Activated naive CD4-positive, alpha-beta T cell treated with anti-CD3 and anti-CD28 coated beads, Interleukin-2, amount 10 ng/mL, durations not matched to agents 7 days and 5 days (primary cell): ENCODE measurements around the gene FOXI1.
"Not testable (repeated sequence)": the region's sequence is repeated elsewhere in the genome, so short reads cannot be mapped to it uniquely, and the experiment has no call there.

Experiments
- CTCF ChIA-PET: fragments of 350-600 bp; sonication (Branson Sonifier 250); formaldehyde crosslinking; loops from one replicate; lab custom pipeline; 2021; ENCODE audit warnings: antibody characterized with exemption; lab: Charles Lee
- DNase-seq: peaks from one replicate; pipeline ENCODE4 v3.0.0-alpha.2; 2020
- H3K27ac Mint-ChIP-seq: one replicate; pipeline ENCODE4 v1.8.0; 2021; ENCODE audit warnings: mild to moderate bottlenecking, moderate library complexity, mixed read lengths
- H3K27me3 Mint-ChIP-seq: one replicate; pipeline ENCODE4 v1.8.0; 2021; ENCODE audit warnings: mild to moderate bottlenecking, mixed read lengths
- H3K36me3 Mint-ChIP-seq: one replicate; pipeline ENCODE4 v1.8.0; 2021; ENCODE audit warnings: mixed read lengths
- H3K4me1 Mint-ChIP-seq: one replicate; pipeline ENCODE4 v1.8.0; 2021; ENCODE audit warnings: mixed read lengths
- H3K4me3 Mint-ChIP-seq: one replicate; pipeline ENCODE4 v1.8.0; 2021; ENCODE audit warnings: mild to moderate bottlenecking, moderate library complexity, mixed read lengths
- H3K9me3 Mint-ChIP-seq: one replicate; pipeline ENCODE4 v1.8.0; 2021; ENCODE audit warnings: mixed read lengths

The FOXI1 gene

GRCh38 chr5:170078458-170078857 is 27.2 kb upstream of the FOXI1 start:
- DNase-seq, result no peak
- no peaks in the 10 kb centered on the region for H3K27me3 Mint-ChIP-seq
- H3K4me3 Mint-ChIP-seq, result no peak overlapping the region
- H3K9me3 Mint-ChIP-seq, result no peaks in the 10 kb centered on the region
- H3K4me1 Mint-ChIP-seq, result no peaks in the 10 kb centered on the region
- no peak overlapping the region for H3K27ac Mint-ChIP-seq
- peaks cover 78% of the 10 kb centered on the region for H3K36me3 Mint-ChIP-seq
- CTCF ChIA-PET, result no interaction called here

- DNase-seq, result no peak
- no peaks in the 10 kb centered on the region for H3K9me3 Mint-ChIP-seq
- CTCF ChIA-PET, result no interaction called here
- no peaks in the 10 kb centered on the region for H3K4me1 Mint-ChIP-seq
- H3K27ac Mint-ChIP-seq, result no peak overlapping the region
- no peaks in the 10 kb centered on the region for H3K27me3 Mint-ChIP-seq
- H3K36me3 Mint-ChIP-seq, result peaks cover 82% of the 10 kb centered on the region
- no peak overlapping the region for H3K4me3 Mint-ChIP-seq
Observed at GRCh38 chr5:170078931-170079330, 26.8 kb upstream of the FOXI1 start.

DNA sequence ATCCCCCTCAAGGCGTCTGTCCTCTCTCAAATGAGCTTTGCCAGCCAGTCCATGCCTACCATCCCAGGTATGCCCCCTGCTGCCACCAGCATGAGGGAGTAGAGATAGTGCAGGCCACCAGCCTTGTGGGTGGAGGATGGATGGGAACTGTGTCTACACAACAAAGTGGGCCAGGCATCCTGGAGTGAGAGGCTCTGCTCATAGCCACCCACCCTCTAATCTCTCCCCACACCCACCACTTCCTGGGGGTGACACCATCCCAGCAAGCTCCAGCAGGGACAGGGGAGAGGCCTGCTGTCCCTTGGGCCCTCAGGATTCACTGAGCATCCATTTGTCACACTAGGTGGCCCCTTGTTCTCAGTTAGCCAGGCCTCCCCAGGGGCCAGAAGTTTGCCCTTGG is 25.5 kb upstream of the FOXI1 start:
- DNase-seq, result no peak
- Mint-ChIP-seq H3K4me1 (no peaks in the 10 kb centered on the region), H3K4me3 (no peak overlapping the region), H3K36me3 (peaks cover 89% of the 10 kb centered on the region), H3K27ac (no peak overlapping the region), H3K9me3 (no peaks in the 10 kb centered on the region), H3K27me3 (no peaks in the 10 kb centered on the region)
- CTCF ChIA-PET, result interaction anchor here (1.4 kb wide), 1 partner anchor 9 kb away, joined by 3 read pairs; no protein-coding TSS in a partner anchor

- Mint-ChIP-seq H3K27ac (no peak overlapping the region), H3K9me3 (no peaks in the 10 kb centered on the region), H3K4me3 (no peak overlapping the region), H3K27me3 (no peaks in the 10 kb centered on the region), H3K4me1 (no peaks in the 10 kb centered on the region), H3K36me3 (peaks cover 89% of the 10 kb centered on the region)
- DNase-seq, result no peak
- CTCF ChIA-PET, result interaction anchor here (1.4 kb wide), 1 partner anchor 10 kb away, joined by 3 read pairs; no protein-coding TSS in a partner anchor
Observed at GRCh38 chr5:170080786-170081445, 24.8 kb upstream of the FOXI1 start.

- CTCF ChIA-PET, result interaction anchor here (0.7 kb wide), 1 partner anchor 337 kb away, joined by 3 read pairs; no protein-coding TSS in a partner anchor
- H3K27ac Mint-ChIP-seq, result no peak overlapping the region
Observed at GRCh38 chr5:170081616-170082015, 24.1 kb upstream of the FOXI1 start.

GRCh38 chr5:170082701-170083100 is 23.0 kb upstream of the FOXI1 start:
- DNase-seq, result no peak
- Mint-ChIP-seq H3K36me3 (peaks cover 86% of the 10 kb centered on the region), H3K4me3 (no peak overlapping the region), H3K27me3 (no peaks in the 10 kb centered on the region), H3K9me3 (no peaks in the 10 kb centered on the region), H3K27ac (no peak overlapping the region), H3K4me1 (no peaks in the 10 kb centered on the region)
- CTCF ChIA-PET, result interaction anchor here (0.7 to 1.3 kb wide), 2 partner anchors 11 to 19 kb away, joined by 3 to 4 read pairs; no protein-coding TSS in a partner anchor

More at GRCh38 chr5:170081616-170082015, 24.1 kb upstream of the FOXI1 start:
- H3K9me3 Mint-ChIP-seq, result no peaks in the 10 kb centered on the region
- H3K4me3 Mint-ChIP-seq, result no peak overlapping the region
- H3K36me3 Mint-ChIP-seq, result peaks cover 87% of the 10 kb centered on the region
- no peaks in the 10 kb centered on the region for H3K4me1 Mint-ChIP-seq
- no peaks in the 10 kb centered on the region for H3K27me3 Mint-ChIP-seq
- no peak for DNase-seq

- Mint-ChIP-seq H3K4me1 (no peaks in the 10 kb centered on the region), H3K27ac (no peak overlapping the region), H3K9me3 (no peaks in the 10 kb centered on the region), H3K4me3 (no peak overlapping the region), H3K36me3 (peaks cover 54% of the 10 kb centered on the region), H3K27me3 (no peaks in the 10 kb centered on the region)
- DNase-seq, result no peak
- CTCF ChIA-PET, result interaction anchor here (0.5 kb wide), 1 partner anchor 1326 kb away, joined by 3 read pairs; no protein-coding TSS in a partner anchor
Observed at GRCh38 chr5:170087168-170087817, 18.4 kb upstream of the FOXI1 start.

GRCh38 chr5:170092455-170093101 is 13.1 kb upstream of the FOXI1 start:
- CTCF ChIA-PET, result interaction anchor here (1.0 to 1.3 kb wide), 2 partner anchors 91 to 246 kb away, joined by 3 to 4 read pairs; no protein-coding TSS in a partner anchor
- Mint-ChIP-seq H3K9me3 (no peaks in the 10 kb centered on the region), H3K27me3 (peaks cover 8% of the 10 kb centered on the region), H3K36me3 (peaks cover 9% of the 10 kb centered on the region), H3K27ac (no peak overlapping the region), H3K4me3 (no peak overlapping the region), H3K4me1 (no peaks in the 10 kb centered on the region)
- no peak for DNase-seq

GRCh38 chr5:170094329-170094728 is 11.4 kb upstream of the FOXI1 start:
- DNase-seq, H3K4me3 Mint-ChIP-seq, CTCF ChIA-PET: not testable (repeated sequence)

DNA sequence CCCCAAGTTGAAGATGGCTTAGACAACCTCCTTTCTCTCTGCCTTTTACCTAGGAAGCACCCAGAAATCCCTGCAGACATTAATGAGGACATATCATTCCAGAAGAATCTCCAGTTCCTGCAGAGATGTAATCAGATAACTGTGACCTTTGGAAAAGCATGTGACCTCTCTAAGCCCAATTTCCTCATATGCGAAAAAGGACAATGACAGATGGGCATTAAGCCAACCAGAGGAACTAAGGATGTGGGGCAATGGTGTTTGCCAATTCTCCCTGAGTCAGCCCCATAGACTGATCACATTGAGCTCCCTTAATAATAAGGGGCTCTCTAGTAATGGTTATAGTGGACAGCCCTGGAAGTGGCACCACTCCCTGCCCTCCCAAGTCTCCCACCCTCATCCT is 10.1 kb upstream of the FOXI1 start:
- H3K27ac Mint-ChIP-seq, result no peak overlapping the region
- CTCF ChIA-PET, result interaction anchor here (1.5 kb wide), 1 partner anchor 25 kb away, joined by 4 read pairs; no protein-coding TSS in a partner anchor
- H3K9me3 Mint-ChIP-seq, result peaks cover 3% of the 10 kb centered on the region
- no peak for DNase-seq
- peaks cover 32% of the 10 kb centered on the region for H3K27me3 Mint-ChIP-seq
- no peaks in the 10 kb centered on the region for H3K36me3 Mint-ChIP-seq
- H3K4me1 Mint-ChIP-seq, result no peaks in the 10 kb centered on the region
- no peak overlapping the region for H3K4me3 Mint-ChIP-seq

More at GRCh38 chr5:170094329-170094728, 11.4 kb upstream of the FOXI1 start:
- H3K27ac Mint-ChIP-seq, H3K36me3 Mint-ChIP-seq, H3K4me1 Mint-ChIP-seq, H3K9me3 Mint-ChIP-seq: not testable (repeated sequence)
- peaks cover 22% of the 10 kb centered on the region for H3K27me3 Mint-ChIP-seq

DNA sequence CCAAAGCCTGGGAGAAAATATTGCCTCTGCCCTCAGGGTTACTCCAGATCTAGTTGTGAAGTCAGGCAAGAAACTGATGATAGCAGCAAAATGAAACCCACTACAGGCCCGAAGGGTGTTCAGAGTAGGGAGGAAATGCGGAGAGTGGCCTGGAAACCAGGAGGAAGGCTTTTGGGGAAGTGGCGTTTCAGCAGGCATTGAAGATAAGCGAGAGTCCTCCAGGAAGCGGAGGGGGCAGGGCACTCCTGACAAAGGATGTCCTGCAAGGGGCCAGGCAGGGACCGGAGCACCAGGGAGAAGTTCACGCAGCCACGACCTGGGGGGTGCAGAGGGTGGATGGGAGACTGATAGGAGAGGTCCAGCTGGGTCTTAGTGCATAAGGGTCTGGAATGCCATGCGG is 7.8 kb upstream of the FOXI1 start:
- DNase-seq, result no peak

GRCh38 chr5:170100066-170100943 is 5.4 kb upstream of the FOXI1 start:
- no peak overlapping the region for H3K27ac Mint-ChIP-seq
- peaks cover 3% of the 10 kb centered on the region for H3K9me3 Mint-ChIP-seq
- H3K27me3 Mint-ChIP-seq, result peaks cover 38% of the 10 kb centered on the region
- no peaks in the 10 kb centered on the region for H3K36me3 Mint-ChIP-seq
- CTCF ChIA-PET, result interaction anchor here (0.7 to 3.5 kb wide), 23 partner anchors 10 to 513 kb away, joined by 3 to 34 read pairs (median 4); no protein-coding TSS in a partner anchor
- no peaks in the 10 kb centered on the region for H3K4me1 Mint-ChIP-seq
- peak; percentile 81 for DNase-seq
- H3K4me3 Mint-ChIP-seq, result no peak overlapping the region

More for the DNA sequence above, 7.8 kb upstream of the FOXI1 start:
- Mint-ChIP-seq H3K27me3 (peaks cover 29% of the 10 kb centered on the region), H3K4me1 (no peaks in the 10 kb centered on the region), H3K36me3 (no peaks in the 10 kb centered on the region), H3K27ac (no peak overlapping the region), H3K9me3 (peaks cover 3% of the 10 kb centered on the region), H3K4me3 (no peak overlapping the region)
- CTCF ChIA-PET, result interaction anchor here (0.8 to 1.2 kb wide), 3 partner anchors 85 to 87 kb away, joined by 3 to 5 read pairs (median 3); no protein-coding TSS in a partner anchor

GRCh38 chr5:170103447-170103846 is 2.2 kb upstream of the FOXI1 start:
- Mint-ChIP-seq H3K9me3 (peaks cover 3% of the 10 kb centered on the region), H3K27ac (no peak overlapping the region), H3K27me3 (peaks cover 53% of the 10 kb centered on the region), H3K4me1 (no peaks in the 10 kb centered on the region), H3K4me3 (no peak overlapping the region), H3K36me3 (no peaks in the 10 kb centered on the region)
- no peak for DNase-seq
- CTCF ChIA-PET, result no interaction called here
